GM18498 (cell line): ENCODE data around the gene ACSM6.
A peak's percentile ranks its signal among the peaks of the same experiment; 100 is the strongest.
"Not testable (repeated sequence)": the region's sequence is repeated elsewhere in the genome, so short reads cannot be mapped to it uniquely, and the experiment has no call there.

Experiments used
- ATAC-seq: cut with Tn5 transposase; IDR thresholded peaks from one replicate; pipeline ENCODE4 v1.9.1; 2021; ENCODE audit warnings: mild to moderate bottlenecking, moderate library complexity; ENCODE audit not compliant: unreplicated experiment

The ACSM6 gene, protein sequence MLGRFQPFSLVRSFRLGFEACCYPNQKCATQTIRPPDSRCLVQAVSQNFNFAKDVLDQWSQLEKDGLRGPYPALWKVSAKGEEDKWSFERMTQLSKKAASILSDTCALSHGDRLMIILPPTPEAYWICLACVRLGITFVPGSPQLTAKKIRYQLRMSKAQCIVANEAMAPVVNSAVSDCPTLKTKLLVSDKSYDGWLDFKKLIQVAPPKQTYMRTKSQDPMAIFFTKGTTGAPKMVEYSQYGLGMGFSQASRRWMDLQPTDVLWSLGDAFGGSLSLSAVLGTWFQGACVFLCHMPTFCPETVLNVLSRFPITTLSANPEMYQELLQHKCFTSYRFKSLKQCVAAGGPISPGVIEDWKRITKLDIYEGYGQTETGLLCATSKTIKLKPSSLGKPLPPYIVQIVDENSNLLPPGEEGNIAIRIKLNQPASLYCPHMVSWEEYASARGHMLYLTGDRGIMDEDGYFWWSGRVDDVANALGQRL

DNA sequence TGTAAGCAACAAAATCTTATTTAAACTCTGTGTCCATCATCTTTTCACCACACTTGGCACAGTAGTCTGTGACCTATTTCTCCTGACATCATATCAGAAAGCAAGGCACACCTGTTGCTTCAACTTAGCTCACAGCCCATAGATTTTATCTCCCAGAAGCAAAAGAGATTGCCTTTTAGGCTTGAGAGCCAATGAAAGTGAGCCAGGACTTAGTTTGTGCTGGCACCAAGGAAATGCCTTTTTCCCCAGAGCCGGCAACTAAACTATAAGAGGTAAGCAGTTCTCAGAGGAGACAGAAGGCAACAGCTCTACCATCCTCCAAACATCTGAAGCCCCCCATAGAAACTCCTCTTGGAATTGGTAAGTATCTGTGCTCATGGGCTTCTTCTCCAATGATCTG lies at the start of gene ACSM6:
ACSM6 (plus strand) TSS at position 295 of the 400 bp plus-strand sequence. CDS start 248 bp downstream, outside the sequence.
- ATAC-seq, result no peak

DNA sequence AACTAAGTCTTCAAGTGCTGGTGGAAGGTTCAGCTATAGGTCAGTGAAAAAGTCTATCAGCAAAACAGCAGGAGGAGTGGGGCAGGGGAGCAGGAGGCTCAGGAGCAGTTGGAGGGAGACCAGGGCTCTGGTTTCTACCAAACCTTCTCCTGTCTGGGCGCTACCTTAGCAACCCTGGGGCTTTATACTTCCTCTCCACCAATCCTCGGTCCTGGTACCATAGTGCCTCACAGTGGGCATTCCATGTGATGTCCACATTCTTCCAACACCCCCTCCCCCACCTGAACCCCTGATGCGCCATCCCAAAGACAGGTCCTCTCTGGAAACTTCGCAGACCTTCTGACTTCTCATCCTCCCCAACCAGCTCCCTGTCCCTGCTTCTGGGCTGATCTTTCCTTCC lies 25.3 kb upstream of the ACSM6 start:
- ATAC-seq, result no peak

DNA sequence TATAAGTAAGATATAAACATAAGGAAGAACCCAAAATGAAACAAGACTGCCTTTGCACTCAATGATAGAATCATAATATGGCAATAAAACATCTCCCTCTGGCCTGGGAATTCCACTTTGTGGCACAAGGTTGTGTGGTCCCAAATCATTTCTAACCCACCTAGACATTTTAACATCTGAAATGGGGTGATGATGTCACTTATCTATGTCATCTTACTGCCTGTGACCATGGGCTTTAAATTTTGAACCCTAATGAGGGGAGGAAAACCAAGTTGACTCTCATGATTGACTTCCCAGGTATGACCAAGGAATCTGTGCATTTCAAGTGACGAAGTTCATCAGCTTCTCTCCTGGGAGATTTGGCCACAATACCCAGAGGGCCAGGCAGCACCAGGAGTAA lies 24.5 kb upstream of the ACSM6 start:
- no peak for ATAC-seq

DNA sequence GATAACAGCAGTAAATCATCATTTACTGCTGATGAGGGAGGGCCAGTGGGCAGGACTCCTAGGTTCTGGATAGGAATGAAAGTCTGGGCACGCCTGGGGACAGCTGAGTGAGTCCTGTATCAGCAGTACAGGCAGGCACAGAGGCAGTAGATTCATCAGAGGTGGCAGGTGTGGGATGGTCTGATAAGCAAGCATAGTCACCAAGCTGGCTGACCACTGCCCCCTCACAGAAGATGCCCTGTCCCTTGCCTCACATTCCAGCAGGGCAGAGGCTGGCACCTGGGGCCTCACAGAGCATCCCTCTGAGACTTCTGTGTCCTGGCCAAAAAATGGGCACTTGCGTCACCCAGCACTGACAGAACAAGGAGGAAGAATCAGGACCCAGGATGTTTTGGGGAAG lies 23.2 kb upstream of the ACSM6 start:
- no peak for ATAC-seq

DNA sequence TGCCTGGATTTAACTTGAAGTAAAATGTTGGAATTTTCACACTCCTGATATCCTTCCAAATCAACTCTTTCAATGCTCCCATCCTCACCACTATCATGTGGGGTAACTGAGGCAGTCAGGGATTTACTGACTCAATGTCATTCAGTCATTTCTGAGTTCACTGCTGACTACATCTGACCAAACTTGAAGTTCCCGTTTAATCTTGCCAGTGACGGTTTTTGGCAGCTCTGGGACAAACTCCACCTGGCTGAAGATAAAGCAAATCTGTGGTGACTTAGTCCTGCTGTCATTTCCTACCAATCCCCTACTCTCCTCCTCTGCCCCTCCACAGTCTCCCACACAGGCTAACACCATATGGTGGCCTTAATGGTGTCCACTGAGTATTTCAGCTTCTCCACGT lies 22.7 kb upstream of the ACSM6 start:
- no peak for ATAC-seq

DNA sequence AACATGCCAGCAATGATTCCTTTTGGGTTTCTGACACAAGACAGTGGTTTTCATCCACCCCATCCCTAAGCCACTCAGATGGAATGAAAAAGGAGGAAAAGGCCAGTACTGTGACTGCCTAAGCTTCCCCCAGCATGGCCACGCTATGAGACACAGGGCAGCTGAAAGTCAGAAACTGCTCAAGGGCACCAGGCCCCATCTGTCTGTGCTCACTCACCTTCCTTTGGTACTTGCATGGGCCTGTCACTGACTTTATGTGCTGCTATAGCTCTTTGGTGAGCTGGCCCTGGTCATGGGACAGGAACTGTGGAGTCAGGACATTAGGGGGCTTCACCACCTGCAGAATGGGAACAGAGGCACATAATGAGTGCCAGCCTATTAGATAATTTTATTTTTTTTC lies 21.2 kb upstream of the ACSM6 start:
- ATAC-seq, result no peak

DNA sequence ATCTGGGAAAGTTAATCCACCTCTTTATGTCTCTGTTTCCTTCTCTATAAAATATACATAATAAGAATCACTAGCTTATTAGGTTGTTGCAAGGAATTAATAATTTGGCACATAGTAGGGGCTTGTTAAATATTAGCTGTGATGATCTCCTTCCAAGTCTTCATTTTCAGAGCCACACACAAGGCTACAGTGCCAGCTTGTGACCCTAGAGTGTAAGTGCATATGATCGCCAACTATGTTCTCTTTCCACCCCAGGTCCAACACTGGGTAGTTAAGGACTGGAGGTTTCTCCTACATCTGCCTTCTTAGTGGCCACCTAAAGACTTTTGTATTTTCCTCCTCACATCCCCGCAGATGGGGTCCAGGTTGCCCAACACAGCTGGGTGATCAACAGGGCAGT lies 17.9 kb upstream of the ACSM6 start:
- no peak for ATAC-seq

DNA sequence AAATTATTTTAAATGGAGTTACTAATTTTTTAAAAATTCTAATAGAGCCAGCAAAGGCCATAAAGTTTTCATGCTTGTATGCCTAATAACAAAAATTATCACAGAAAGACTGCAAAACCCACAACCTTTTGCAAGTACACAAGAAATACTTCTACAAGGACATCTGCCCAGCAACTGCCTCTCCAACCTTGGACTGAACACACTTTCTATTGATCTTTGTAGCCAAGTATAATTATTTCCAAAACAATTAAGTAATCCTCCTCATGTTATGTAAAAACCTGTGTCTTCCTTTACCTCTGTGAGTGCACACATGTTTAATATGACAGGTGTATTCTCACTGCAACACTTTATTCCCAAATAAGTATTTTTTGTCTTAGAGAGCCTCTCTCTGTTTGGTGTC lies 16.6 kb upstream of the ACSM6 start:
- ATAC-seq, result no peak

DNA sequence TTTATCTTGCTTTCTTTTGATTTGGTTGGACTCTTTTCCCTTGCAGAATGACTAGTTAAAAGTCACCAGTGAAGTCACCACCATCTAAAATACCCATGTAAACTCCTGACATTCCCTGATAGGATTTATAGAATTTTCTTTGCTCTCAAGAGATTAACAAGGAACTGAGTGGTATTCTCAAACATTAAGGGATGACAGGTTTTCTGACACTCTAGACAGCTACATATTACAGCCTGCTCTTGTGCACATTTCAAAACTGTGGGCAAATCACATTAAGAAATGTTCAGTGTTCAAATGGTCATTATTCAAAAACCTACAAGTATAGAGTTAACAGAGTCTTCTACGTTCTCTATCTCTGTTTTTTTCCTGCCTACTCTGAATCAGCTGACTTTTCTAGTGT lies 15.8 kb upstream of the ACSM6 start:
- ATAC-seq, result no peak

DNA sequence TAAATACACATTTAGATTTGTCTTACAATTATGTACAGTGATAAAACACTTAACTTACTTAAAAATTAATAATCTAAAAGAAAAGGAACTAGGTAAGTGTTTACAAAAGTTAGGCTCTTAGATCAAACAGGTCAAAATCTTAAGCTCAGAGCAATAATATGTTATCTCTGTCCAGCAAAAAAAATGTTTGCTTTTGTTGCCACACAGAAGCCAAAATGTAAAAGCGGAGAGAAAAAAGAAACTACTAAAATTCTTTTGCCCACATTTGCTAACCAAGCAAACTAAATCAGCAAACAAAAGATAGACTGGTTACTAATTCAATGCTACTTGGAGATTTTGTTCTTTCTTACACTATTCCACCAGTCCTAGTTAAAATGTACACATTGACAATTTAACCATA lies 15.2 kb upstream of the ACSM6 start:
- ATAC-seq, result no peak

DNA sequence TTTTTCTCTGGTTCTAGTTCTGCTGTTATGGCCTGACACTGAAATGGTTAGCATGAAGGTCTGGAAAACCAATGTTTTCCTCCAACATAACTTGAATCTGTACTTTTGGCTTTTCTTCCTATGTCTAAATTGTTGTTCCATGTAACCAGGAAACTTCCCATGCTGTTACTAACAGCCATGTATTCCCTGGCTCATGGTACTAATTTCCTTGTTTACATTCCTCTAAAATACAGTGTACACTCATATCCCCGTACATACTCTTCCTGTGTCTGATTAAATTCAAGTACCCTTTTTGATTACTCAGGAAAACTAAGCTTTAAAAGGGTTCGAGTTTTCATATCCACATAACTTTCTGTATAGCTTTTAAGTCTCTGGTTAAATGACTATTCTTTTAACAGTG lies 12.3 kb upstream of the ACSM6 start:
- no peak for ATAC-seq

DNA sequence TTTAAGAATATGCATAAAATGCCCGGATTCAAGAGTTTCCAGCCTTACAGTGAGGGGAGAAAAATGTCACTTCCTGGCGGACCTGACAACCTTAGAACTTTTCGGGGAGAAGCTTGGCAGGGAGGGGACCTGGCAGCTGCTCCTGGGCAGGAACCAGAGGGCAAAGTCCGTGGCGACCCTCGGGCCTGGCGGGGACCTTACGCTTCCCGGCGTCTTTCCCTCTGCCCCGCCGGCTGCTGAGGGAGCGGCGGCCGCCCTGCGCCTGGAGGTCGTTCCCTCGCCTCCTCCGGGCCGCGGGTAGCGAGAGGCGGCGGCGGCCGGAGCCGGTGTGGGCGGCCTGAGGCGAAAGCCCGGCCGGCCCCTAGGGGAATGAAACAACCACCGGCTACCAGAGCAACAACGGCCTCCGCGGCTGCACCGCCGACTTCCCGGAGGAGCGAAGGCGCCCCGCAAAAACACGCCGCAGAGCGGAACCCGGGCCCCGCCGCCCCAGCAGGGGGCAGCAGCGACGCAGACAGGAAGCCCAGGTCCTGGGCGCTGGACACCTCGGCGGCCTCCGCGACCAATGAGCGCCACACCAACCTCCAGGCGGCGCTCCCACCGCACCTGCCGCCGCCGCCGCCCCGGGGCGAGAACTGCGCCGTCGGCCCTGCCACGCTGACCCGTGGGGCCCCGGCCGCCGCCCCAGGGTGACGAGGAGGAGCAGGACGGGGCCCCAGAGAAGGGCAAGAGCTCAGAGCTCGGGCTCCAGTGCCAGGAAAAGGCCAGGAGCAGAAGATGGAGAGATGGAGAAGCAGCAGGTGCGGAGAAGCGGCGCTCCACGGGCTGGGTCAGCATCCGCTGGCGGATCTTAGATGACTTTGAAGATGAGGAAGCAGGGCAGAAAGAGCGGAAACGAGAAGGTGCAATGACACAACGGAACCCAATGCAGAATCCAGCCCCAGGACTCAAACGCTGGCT lies 10.5 kb upstream of the ACSM6 start:
- peak; percentile 97 for ATAC-seq

DNA sequence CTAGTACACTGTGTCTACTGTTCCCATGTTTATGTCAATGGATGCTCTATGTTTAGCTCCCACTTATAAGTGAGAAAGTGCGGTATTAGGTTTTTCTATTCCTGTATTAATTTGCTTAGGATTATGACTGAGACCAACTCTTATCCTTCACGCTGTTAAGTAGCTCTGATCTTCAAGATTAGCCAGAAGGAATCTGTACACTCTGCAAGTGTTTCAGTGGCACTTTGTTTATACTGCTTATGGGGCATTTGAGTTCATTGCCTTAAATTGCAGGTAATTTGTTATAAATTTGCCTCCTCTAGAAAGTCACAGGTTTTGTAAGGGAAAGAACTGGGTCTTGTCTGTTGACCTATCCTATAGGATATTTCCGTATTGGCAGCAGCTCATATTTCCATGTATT lies 6.4 kb upstream of the ACSM6 start:
- no peak for ATAC-seq

DNA sequence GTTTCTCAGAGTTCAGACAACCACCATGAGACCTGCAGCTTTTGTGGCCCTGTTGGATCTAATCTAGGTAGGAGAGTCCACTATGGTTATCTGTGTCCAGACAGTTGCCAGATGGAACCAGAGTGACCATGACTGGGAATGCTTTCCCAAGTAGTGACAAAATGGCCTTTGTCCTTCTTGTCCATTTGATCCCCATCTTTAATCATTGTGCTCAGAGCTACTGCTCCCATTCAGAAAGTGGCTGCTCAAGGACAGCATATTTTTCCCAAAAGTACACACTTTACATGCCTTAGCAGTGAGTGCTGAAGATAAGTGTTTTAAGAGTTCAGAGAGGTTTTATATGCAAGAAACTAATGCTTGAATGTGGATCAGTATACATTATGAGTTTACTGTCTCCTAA lies 5.4 kb upstream of the ACSM6 start:
- no peak for ATAC-seq

DNA sequence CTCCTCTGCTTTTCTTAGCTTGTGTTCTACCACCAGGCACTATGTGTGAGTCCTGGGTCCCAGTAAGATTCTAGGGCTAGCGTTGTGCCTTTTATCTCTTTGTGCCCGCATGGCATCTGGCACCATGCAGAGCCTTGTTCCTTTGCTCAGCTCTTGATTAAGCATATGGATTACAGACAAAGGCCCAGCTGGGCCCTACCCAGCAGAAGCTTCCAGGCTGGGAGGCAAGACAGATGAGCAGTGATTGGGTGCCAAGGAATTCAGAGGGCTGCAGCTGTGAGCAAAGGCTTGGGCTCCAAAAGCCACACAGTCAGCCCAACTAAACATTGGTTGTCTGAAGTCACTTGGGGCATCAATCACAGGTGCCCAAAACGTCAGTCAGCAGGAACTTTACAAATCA lies 2.0 kb downstream of the ACSM6 start:
- no peak for ATAC-seq

DNA sequence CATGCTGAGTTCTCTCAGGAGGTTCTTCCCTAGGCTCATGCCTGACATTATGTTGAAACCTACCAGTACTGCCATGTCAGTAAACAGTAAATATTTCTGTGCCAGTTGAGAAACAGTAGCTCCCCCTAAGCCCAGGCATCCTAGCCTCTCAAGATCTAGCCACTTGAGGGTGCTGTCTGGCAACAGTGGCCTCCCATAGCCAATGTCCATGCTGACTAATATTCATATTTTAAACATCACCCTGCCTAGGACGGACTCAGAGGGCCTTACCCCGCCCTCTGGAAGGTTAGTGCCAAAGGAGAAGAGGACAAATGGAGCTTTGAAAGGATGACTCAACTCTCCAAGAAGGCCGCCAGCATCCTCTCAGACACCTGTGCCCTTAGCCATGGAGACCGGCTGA lies 7.7 kb downstream of the ACSM6 start:
- ATAC-seq, result no peak

DNA sequence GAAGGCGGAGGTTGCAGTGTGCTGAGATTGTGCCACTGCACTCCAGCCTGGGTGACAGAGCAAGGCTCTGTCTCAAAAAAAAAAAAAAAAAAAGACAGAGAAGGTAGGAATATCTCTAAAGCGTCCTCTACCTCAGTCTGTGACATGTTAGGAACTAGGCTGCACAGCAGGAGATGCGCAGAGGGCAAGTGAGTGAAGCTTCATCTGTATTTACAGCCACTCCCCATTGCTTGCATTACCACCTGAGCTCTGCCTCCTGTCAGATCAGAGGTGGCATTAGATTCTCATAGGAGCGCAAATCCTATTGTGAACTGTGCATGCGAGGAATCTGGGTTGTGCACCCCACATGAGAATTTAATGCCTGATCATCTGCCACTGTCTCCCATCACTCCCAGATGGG lies 8.8 kb downstream of the ACSM6 start:
- ATAC-seq, result not testable (repeated sequence)

DNA sequence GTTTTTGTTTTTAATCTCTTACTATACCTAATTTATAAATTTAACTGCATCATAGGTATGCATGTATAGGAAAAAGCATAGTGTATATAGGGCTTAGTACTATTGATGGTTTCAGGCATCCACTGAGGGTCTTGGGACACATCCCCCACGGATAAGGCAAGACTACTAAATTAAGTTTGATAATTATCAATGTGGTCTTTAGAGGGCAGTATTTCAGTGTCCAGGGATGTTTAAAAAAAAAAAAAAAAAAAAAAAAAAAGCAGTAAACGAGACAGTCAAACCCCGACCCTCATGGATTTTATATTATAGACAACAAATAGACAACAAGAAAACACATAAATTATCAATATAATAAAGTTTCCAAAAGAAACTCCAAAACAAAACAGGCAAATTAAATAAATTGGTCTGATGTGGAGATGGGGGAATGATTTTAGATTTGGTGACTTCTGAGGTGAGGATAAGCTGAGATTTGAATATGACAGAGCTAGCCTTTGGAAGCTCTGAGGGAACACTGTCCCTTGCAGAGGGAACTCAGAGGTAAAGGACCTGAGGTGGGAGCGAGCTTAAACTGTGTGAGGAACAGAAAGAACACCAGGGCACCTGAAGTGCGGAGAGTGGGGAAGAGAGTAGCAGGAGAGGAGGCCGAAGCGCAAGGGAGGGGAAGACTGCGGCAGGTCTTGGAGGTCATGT lies 14.8 kb downstream of the ACSM6 start:
- no peak for ATAC-seq

DNA sequence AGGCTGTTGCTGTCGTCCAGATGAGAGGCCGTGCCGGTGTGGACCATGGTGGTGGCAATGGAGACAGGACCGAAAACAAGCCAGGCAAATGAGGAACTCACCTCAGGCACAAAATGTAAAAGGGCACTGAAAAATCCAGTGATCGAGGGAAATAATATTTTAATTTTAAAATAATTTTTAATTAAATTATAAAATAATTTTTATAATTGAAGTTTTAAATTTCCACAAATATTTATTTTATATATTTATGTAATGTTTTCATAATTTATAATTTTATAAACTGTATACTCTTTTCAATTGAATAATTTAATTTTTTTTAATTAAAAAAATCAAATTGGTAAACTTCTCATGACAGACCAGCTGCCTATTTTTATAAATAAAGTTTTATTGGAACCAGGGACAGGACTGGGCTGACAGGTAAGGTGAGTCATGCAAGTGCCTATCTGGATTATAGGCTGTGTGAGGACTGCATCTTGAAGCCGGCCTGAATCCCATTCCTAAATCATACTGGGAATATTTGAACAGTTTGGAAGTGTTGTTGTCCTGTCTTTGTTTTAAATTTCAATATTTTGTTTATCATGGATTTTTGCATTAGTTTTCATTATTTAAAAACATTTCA lies 15.6 kb downstream of the ACSM6 start:
- no peak for ATAC-seq

DNA sequence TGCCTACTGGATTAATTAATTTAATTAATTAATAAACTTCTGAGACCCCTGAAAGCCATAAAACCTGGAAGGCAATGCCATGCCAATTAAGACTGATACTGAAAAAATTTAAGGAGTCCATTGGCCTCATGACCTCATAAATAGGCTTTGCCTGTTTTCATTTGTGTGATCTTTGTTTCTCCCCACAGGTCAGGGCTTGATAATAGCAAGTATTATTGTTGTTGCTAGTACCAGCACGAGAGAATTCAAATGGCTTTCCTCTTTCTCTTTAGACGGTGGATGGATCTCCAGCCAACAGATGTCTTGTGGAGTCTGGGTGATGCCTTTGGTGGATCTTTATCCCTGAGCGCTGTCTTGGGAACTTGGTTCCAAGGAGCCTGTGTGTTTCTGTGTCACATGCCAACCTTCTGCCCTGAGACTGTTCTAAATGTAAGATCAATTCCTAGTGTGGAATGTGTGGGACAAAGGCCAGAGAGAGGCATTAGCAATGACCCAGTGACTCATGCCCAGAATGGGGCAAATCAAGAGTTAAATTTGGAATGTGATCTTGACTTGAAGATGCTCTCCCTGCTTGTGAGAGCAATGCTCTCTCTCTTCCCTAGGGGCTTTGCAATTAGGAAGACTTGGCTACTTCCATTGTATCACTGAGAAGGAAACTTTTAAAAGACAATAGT lies 17.7 kb downstream of the ACSM6 start:
- ATAC-seq, result no peak
